ENCODE measurements around the gene NEK9.

DNA sequence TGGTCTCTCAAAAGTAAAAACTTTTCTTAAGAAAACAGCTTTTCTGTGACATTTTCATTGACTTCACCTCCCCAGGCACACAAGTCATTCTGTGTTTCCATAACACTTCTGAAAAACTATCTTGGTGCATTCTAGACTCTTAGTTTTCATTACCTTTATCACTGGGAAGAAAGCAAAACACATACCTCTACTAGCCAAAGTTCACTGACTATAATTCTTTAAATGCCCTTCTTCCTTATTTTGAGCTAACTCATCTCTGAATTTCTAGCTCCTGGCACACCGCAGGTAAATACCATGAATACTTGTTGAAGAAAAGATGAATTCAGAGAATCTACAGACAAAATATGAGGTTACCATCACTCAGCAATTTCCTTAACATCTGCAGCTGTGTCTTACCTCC, 96.7 kb downstream of the NEK9 start:
- TF ChIP-seq EZH2 (IDR thresholded peaks at IDR 0.05; ENCODE audit: low read length, unreplicated experiment): no peak
- TF ChIP-seq, protein P1, sequence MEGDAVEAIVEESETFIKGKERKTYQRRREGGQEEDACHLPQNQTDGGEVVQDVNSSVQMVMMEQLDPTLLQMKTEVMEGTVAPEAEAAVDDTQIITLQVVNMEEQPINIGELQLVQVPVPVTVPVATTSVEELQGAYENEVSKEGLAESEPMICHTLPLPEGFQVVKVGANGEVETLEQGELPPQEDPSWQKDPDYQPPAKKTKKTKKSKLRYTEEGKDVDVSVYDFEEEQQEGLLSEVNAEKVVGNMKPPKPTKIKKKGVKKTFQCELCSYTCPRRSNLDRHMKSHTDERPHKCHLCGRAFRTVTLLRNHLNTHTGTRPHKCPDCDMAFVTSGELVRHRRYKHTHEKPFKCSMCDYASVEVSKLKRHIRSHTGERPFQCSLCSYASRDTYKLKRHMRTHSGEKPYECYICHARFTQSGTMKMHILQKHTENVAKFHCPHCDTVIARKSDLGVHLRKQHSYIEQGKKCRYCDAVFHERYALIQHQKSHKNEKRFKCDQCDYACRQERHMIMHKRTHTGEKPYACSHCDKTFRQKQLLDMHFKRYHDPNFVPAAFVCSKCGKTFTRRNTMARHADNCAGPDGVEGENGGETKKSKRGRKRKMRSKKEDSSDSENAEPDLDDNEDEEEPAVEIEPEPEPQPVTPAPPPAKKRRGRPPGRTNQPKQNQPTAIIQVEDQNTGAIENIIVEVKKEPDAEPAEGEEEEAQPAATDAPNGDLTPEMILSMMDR (conservative IDR thresholded peaks at IDR 0.05; ENCODE audit: low read depth, low read length): no peak
